GM12878 (cell line): ENCODE data around the gene RAD51B. TPM values are rescaled to one million over a fixed set of nuclear protein-coding genes. Genes with fewer than 3 reads are reported as not detected.
A peak's percentile ranks its signal among the peaks of the same experiment; 100 is the strongest.

ENCODE experiments used
- ATAC-seq: fragments of 200-7000 bp; cut with Tn5 transposase; 3 replicates; pipeline ENCODE4 v1.9.1; 2020; ENCODE audit warnings: mild to moderate bottlenecking, moderate library complexity
- BruUV-seq: library from RNA; stranded (reverse); fragments of 400-500 nt; replicated peaks from 2 replicates; lab custom pipeline; 2021; lab: Mats Ljungman, UMichigan
- CTCF ChIA-PET: fragments of 300-600 bp; sonication (Branson Sonifier 250); formaldehyde crosslinking; extraction: SDS; loops from one replicate; lab custom pipeline; 2021; ENCODE audit warnings: inconsistent platforms; lab: Yijun Ruan, JAX
- POLR2A ChIA-PET: fragments of 350-600 bp; formaldehyde crosslinking; extraction: SDS; loops from one replicate; lab custom pipeline; 2021; ENCODE audit warnings: inconsistent platforms; lab: Charles Lee
- RAD21 ChIA-PET: fragments of 300-600 bp; sonication (Branson Sonifier 250); formaldehyde crosslinking; loops from one replicate; lab custom pipeline; 2023; ENCODE audit warnings: antibody characterized with exemption; ENCODE audit not compliant: unreplicated experiment; lab: Charles Lee
- SMC1A ChIA-PET: fragments of 300-600 bp; sonication (Branson Sonifier 250); formaldehyde crosslinking; loops from one replicate; lab custom pipeline; 2023; ENCODE audit not compliant: unreplicated experiment, uncharacterized antibody; lab: Charles Lee
- DNase-seq: peaks from one replicate; pipeline ENCODE4 v3.0.0-alpha.2; 2011; ENCODE audit warnings: low read depth, low spot score
- FAIRE-seq: peaks from 3 replicates; lab custom pipeline; 2011; peaks lifted over from hg19 to GRCh38; lab: Jason Lieb, UNC
- H2AFZ ChIP-seq: 2 replicates; pipeline ENCODE4 v1.6.0; 2011; ENCODE audit warnings: low read depth, low read length, control low read depth; ENCODE audit not compliant: control insufficient read depth
- H3K27ac ChIP-seq: 2 replicates; pipeline ENCODE4 v1.5.1; 2011; ENCODE audit warnings: control low read depth; ENCODE audit not compliant: control insufficient read depth, insufficient read depth
- H3K27me3 ChIP-seq, 2 experiments: replicated peaks in 1 of 2; 2 replicates each; pipeline versions ENCODE4 v1.6.0 to v1.6.1; 2011; ENCODE audit warnings: low read length in 1 of 2; ENCODE audit not compliant: control insufficient read depth in 2 of 2, insufficient read depth in 2 of 2
- H3K36me3 ChIP-seq, 2 experiments: 2 replicates each; pipeline ENCODE4 v1.5.1; 2011; ENCODE audit warnings: low read length in 1 of 2; ENCODE audit not compliant: control insufficient read depth in 2 of 2, insufficient read depth in 2 of 2
- H3K4me1 ChIP-seq: 2 replicates; pipeline ENCODE4 v1.6.1; 2011; ENCODE audit warnings: mild to moderate bottlenecking, low read length, moderate library complexity, mixed read lengths; ENCODE audit not compliant: control insufficient read depth, insufficient read depth
- H3K4me2 ChIP-seq: 2 replicates; pipeline ENCODE4 v1.6.0; 2011; ENCODE audit warnings: control low read depth; ENCODE audit not compliant: control insufficient read depth, insufficient read depth
- H3K4me3 ChIP-seq: fragments of 200-600 bp; sonication (generic); 2 replicates; pipeline ENCODE4 v1.5.1; 2016
- H3K79me2 ChIP-seq: 2 replicates; pipeline ENCODE4 v1.6.0; 2011; ENCODE audit warnings: low read length; ENCODE audit not compliant: control insufficient read depth, insufficient read depth
- H3K9ac ChIP-seq: 2 replicates; pipeline ENCODE4 v1.8.0; 2011; ENCODE audit warnings: low read length, control low read depth, mixed read lengths; ENCODE audit not compliant: control insufficient read depth, insufficient read depth
- H3K9me3 ChIP-seq: replicated peaks from 3 replicates; pipeline ENCODE4 v1.5.1; 2011; ENCODE audit warnings: mild to moderate bottlenecking, low read length; ENCODE audit not compliant: control insufficient read depth, insufficient read depth
- H4K20me1 ChIP-seq: 2 replicates; pipeline ENCODE4 v1.6.0; 2011; ENCODE audit not compliant: control insufficient read depth, insufficient read depth
- ATF3 ChIP-seq: IDR thresholded peaks from 2 replicates; pipeline ENCODE4 v1.6.1; 2011; ENCODE audit warnings: low read depth, mild to moderate bottlenecking, low read length, moderate library complexity, borderline replicate concordance; ENCODE audit errors: extremely low read depth
- CBFB ChIP-seq: IDR thresholded peaks from 2 replicates; pipeline ENCODE4 v1.6.1; 2016; ENCODE audit warnings: antibody characterized with exemption, low read depth
- CBX3 ChIP-seq: fragments of 200-600 bp; sonication (generic); IDR thresholded peaks from 2 replicates; pipeline ENCODE4 v1.6.1; 2016; ENCODE audit warnings: low read depth, borderline replicate concordance
- CHD2 ChIP-seq: IDR thresholded peaks from 2 replicates; pipeline ENCODE4 v1.6.1; 2011; ENCODE audit warnings: low read depth, low read length, improper control_type of control experiment, borderline replicate concordance
- FOS ChIP-seq: IDR thresholded peaks from 3 replicates; pipeline ENCODE4 v1.6.1; 2011; ENCODE audit warnings: borderline replicate concordance; ENCODE audit not compliant: insufficient read length; ENCODE audit errors: extremely low read depth
- IKZF1 ChIP-seq: fragments of 450-650 bp; conservative IDR thresholded peaks from 2 replicates; pipeline ENCODE4 v1.6.1; 2017; ENCODE audit warnings: antibody characterized with exemption, mild to moderate bottlenecking
- IKZF2 ChIP-seq, 2 experiments: fragments of 450-650 bp; IDR thresholded peaks; 2 replicates each; pipeline ENCODE4 v1.6.1; 2017; ENCODE audit warnings: mild to moderate bottlenecking in 2 of 2, moderate library complexity in 2 of 2
- RBBP5 ChIP-seq: fragments of 200-600 bp; sonication (generic); conservative IDR thresholded peaks from 2 replicates; pipeline ENCODE4 v1.6.1; 2016
- WRNIP1 ChIP-seq: IDR thresholded peaks from 2 replicates; pipeline ENCODE4 v1.6.1; 2011; ENCODE audit warnings: low read depth, low read length, improper control_type of control experiment, borderline replicate concordance
- ZBTB4 ChIP-seq: fragments of 450-650 bp; formaldehyde crosslinking; IDR thresholded peaks from 2 replicates; pipeline ENCODE4 v1.4.0; 2022; ENCODE audit warnings: mild to moderate bottlenecking, moderate library complexity
- ZNF384 ChIP-seq: IDR thresholded peaks from 2 replicates; pipeline ENCODE4 v1.6.1; 2012; ENCODE audit warnings: low read depth, mild to moderate bottlenecking, low read length, improper control_type of control experiment, borderline replicate concordance
- ZNF592 ChIP-seq: fragments of 450-650 bp; IDR thresholded peaks from 2 replicates; pipeline ENCODE4 v1.6.1; 2017; ENCODE audit warnings: mild to moderate bottlenecking, moderate library complexity
- ZNF622 ChIP-seq: fragments of 450-650 bp; IDR thresholded peaks from 2 replicates; pipeline ENCODE4 v1.6.1; 2017; ENCODE audit warnings: mild to moderate bottlenecking, inconsistent platforms
- WGBS: methylation state at CpG from one replicate; pipeline ENCODE4 v1.1.6; 2016; ENCODE audit warnings: low lambda C conversion rate; ENCODE audit not compliant: insufficient replicate concordance, insufficient coverage; ENCODE audit errors: missing lambda C conversion rate; 5-methylcytosine and 5-hydroxymethylcytosine counted together
- in situ Hi-C: fragments of 300-500 bp; cut with MboI; formaldehyde crosslinking; loops from 9 replicates; pipeline ENCODE4 v1.14.3; 2018; ENCODE audit warnings: mixed read lengths
- intact Hi-C: fragments of 100-400 bp; cut with micrococcal nuclease; formaldehyde crosslinking; loops from one replicate; pipeline ENCODE4 v1.14.2; 2022; ENCODE audit not compliant: unreplicated experiment
- polyA plus RNA-seq, 11 experiments: library from polyadenylated mRNA; depleted of rRNA in 4 of 11; unstranded in 6 of 11; stranded (reverse) in 5 of 11; fragments of >200 nt; fragmentation: Nextera tagmentation in 4 of 11; fragmentation: Illumina TruSeq in 1 of 11; extraction: Ambion mirVana in 4 of 11; extraction: Trizol in 1 of 11; gene quantifications; 1 replicate in 1 of 11; 2 replicates in 10 of 11; pipeline versions ENCODE4 v1.2.1 to v1.2.3, GENCODE V29; 2011 to 2016; ENCODE audit warnings: inconsistent platforms in 2 of 11, missing spikeins in 2 of 11, low read depth in 1 of 11
- total RNA-seq, 4 experiments: library from RNA; depleted of rRNA in 3 of 4; stranded (reverse); fragments of >200 nt in 3 of 4; fragmentation: Illumina TruSeq in 1 of 4; extraction: Trizol in 1 of 4; gene quantifications; 2 replicates each; pipeline versions ENCODE4 v1.2.1 to v1.2.3, GENCODE V29; 2013 to 2021
- TF ChIP-seq, protein P1 (sequence below): IDR thresholded peaks from 2 replicates; pipeline ENCODE4 v1.6.1; 2011; ENCODE audit warnings: borderline replicate concordance, low read depth, mild to moderate bottlenecking, moderate library complexity, mixed read lengths, low read length; ENCODE audit not compliant: insufficient read depth; ENCODE audit errors: extremely low read length

Gene RAD51B
- total and polyA plus RNA-seq, 10 of the 15 experiments (the other 5 are each of a cell fraction or from before 2014, with no cell fraction given): 9.8 to 26.8 (median 21.3) TPM

DNA sequence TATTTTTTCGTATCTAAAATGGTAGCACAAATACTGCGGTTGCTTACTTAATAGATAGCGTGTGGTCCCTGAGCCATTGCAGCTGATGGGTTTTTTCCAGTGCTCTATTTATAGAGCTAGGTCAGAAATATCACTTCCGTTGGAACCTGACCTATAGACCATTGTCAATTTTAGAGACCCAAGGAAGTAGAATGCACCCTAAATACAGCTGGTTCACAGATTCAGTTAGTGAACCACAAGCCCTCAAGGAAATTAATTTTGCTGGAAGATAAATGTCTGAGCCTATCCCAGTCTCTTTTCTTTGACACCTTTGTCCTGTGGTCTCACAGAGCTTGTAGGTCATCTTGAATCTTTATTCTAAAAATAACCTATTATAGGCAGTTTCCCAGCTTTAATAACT, 582.3 kb downstream of the RAD51B start:
- Histone ChIP-seq H3K9ac (peak overlapping the region; percentile 85), H3K9me3 (no peaks in the 10 kb centered on the region; the same call in 2 of the 3 replicates), H3K4me2 (peak overlapping the region; percentile 75), H3K27me3 (no peaks in the 10 kb centered on the region), H4K20me1 (no peaks in the 10 kb centered on the region), H2AFZ (no peak overlapping the region), H3K4me3 (no peak overlapping the region), H3K27ac (peak overlapping the region; percentile 100), H3K4me1 (peaks cover 66% of the 10 kb centered on the region), H3K79me2 (peaks cover 4% of the 10 kb centered on the region), H3K36me3 (no peaks in the 10 kb centered on the region)
- no TSS peak for BruUV-seq
- WGBS: 1% methylated on average over 4 of the region's 4 CpGs
- POLR2A ChIA-PET: interaction anchor here (1.0 to 6.9 kb wide), 22 partner anchors 8 to 419 kb away, joined by 3 to 103 read pairs (median 5); partner anchors contain the start of gene ZFP36L1
- in situ Hi-C loops: loop anchor here (5.0 kb wide), 1 partner anchor 390 kb away; the partner anchor contains the start of gene ZFP36L1
- intact Hi-C loops: loop anchor here (1.0 to 10.0 kb wide), 9 partner anchors 22 to 457 kb away; no protein-coding TSS in a partner anchor
- CTCF ChIA-PET: interaction anchor here (0.9 to 10.6 kb wide), 19 partner anchors 9 to 415 kb away, joined by 3 to 143 read pairs (median 5); partner anchors contain the start of gene ZFP36L1
- ATAC-seq (peak; percentile 57), FAIRE-seq (peak; percentile 71), DNase-seq (peak; percentile 96)
- SMC1A ChIA-PET: interaction anchor here (0.6 to 13.3 kb wide), 35 partner anchors 10 to 458 kb away, joined by 3 to 251 read pairs (median 13); partner anchors contain the start of gene ZFP36L1
- RAD21 ChIA-PET: interaction anchor here (0.6 to 12.9 kb wide), 34 partner anchors 9 to 421 kb away, joined by 3 to 208 read pairs (median 7); partner anchors contain the start of gene ZFP36L1
- TF ChIP-seq ZNF622 (no peak), IKZF1 (peak; percentile 97), CBFB (peak; percentile 92; the same call in 1 of the 2 replicates), ZNF384 (peak; percentile 27; the same call in 1 of the 2 replicates), ZBTB4 (CRISPR knock-in tag) (no peak), CHD2 (peak; percentile 66; the same call in 1 of the 2 replicates), FOS (no peak), ATF3 (no peak), IKZF2 (IDR thresholded peaks at IDR 0.05) (peak; percentile 94 to 96), ZNF592 (0 out of 2 replicates have a peak, but pooled peaks have one; percentile 4), WRNIP1 (no peak), RBBP5 (no peak), CBX3 (no peak)
- TF ChIP-seq, protein P1, sequence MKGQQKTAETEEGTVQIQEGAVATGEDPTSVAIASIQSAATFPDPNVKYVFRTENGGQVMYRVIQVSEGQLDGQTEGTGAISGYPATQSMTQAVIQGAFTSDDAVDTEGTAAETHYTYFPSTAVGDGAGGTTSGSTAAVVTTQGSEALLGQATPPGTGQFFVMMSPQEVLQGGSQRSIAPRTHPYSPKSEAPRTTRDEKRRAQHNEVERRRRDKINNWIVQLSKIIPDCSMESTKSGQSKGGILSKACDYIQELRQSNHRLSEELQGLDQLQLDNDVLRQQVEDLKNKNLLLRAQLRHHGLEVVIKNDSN: no peak
